Activated naive CD8-positive, alpha-beta T cell treated with anti-CD3 and anti-CD28 coated beads, Interleukin-2, amount 50 U/mL, for 24 hours (primary cell): Measurements from ENCODE around the gene EXOC5.

Source experiments
- ATAC-seq: fragments of 150-1000 bp; cut with Tn5 transposase; one replicate; pipeline ENCODE4 v1.10.0; 2021
- DNase-seq: peaks from one replicate; pipeline ENCODE4 v3.0.0; 2021
- H3K27ac Mint-ChIP-seq: one replicate; pipeline ENCODE4 v1.8.0; 2021; ENCODE audit warnings: mild to moderate bottlenecking, mixed read lengths
- H3K27me3 Mint-ChIP-seq: one replicate; pipeline ENCODE4 v1.8.0; 2021; ENCODE audit warnings: mixed read lengths
- H3K36me3 Mint-ChIP-seq: one replicate; pipeline ENCODE4 v1.8.0; 2021; ENCODE audit warnings: low read depth, mixed read lengths
- H3K4me1 Mint-ChIP-seq: one replicate; pipeline ENCODE4 v1.8.0; 2021; ENCODE audit warnings: mixed read lengths
- H3K4me3 Mint-ChIP-seq: one replicate; pipeline ENCODE4 v1.8.0; 2021; ENCODE audit warnings: mild to moderate bottlenecking, moderate library complexity, mixed read lengths
- H3K9me3 Mint-ChIP-seq: one replicate; pipeline ENCODE4 v1.8.0; 2021; ENCODE audit warnings: mixed read lengths

EXOC5 gene

DNA sequence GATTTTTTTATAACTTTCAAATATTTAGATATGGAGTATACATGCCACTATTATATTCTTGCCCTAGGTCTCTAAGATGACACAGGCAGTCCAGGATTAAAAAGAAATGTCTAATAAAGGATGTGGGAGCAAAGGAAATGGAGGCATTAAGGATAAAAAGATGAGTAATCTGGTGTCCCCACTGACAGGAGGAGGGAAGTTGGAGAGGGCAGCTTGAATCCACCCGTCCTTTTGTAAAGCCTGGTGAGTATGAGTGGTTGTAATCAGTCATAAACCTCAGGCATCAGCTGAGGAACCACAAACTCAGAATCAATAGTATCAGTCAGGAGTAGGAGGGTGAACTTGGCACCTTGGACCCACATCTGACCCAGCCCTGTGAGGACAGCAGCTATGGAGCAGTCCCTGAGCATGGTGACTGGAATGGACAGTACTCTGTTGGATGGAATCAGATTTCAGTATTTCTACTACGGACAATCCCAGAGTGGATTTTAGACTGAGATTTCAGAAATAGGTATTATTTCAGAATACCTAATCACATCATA is 100.5 kb downstream of the EXOC5 start:
- ATAC-seq, result no peak
- Mint-ChIP-seq H3K4me1 (no peaks in the 10 kb centered on the region), H3K9me3 (no peaks in the 10 kb centered on the region), H3K27ac (no peak overlapping the region), H3K36me3 (no peaks in the 10 kb centered on the region), H3K4me3 (no peak overlapping the region), H3K27me3 (peaks cover 2% of the 10 kb centered on the region)
- DNase-seq, result no peak

GRCh38 chr14:57161583-57162234 is 107.0 kb downstream of the EXOC5 start:
- H3K27ac Mint-ChIP-seq, result no peak overlapping the region
- no peaks in the 10 kb centered on the region for H3K4me1 Mint-ChIP-seq
- DNase-seq (no peak), ATAC-seq (no peak)
- no peak overlapping the region for H3K4me3 Mint-ChIP-seq
- no peaks in the 10 kb centered on the region for H3K36me3 Mint-ChIP-seq
- H3K9me3 Mint-ChIP-seq, result no peaks in the 10 kb centered on the region
- H3K27me3 Mint-ChIP-seq, result peaks cover 4% of the 10 kb centered on the region

DNA sequence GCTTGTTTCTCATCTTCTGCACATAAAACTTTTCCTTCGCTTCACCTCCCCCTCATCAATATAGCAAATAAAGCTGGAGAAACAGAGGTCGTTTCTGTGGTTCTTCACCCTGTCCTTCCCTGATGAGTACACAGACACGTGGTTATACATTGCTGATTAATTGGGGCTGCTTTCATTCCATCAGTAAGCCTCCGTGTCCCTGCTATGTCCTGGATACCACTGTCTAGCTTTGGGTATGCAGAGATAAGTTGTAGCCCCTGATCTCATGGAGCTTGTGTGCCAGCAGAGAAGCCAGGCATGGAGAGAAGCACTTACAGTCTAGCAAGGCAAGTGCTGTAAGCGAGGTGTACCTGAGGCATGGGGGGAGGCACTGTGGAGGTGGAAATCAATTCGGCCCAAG is 108.4 kb downstream of the EXOC5 start:
- no peak for ATAC-seq
- no peak for DNase-seq
- Mint-ChIP-seq H3K4me3 (no peak overlapping the region), H3K4me1 (no peaks in the 10 kb centered on the region), H3K27ac (no peak overlapping the region), H3K9me3 (no peaks in the 10 kb centered on the region), H3K27me3 (peaks cover 4% of the 10 kb centered on the region), H3K36me3 (no peaks in the 10 kb centered on the region)

GRCh38 chr14:57153286-57153685 is 115.4 kb downstream of the EXOC5 start:
- no peaks in the 10 kb centered on the region for H3K36me3 Mint-ChIP-seq
- H3K27ac Mint-ChIP-seq, result no peak overlapping the region
- H3K4me3 Mint-ChIP-seq, result no peak overlapping the region
- ATAC-seq, result no peak
- H3K9me3 Mint-ChIP-seq, result no peaks in the 10 kb centered on the region
- DNase-seq, result no peak
- peaks cover 4% of the 10 kb centered on the region for H3K27me3 Mint-ChIP-seq
- H3K4me1 Mint-ChIP-seq, result no peaks in the 10 kb centered on the region
